Prostate gland (tissue), 2 donors: ENCODE measurements around the gene SPON1.

Source experiments
- CTCF ChIP-seq, 4 experiments: fragments of 200-600 bp in 2 of 4; fragments of 450-650 bp in 2 of 4; sonication (generic) in 2 of 4; IDR thresholded peaks; 1 replicate in 3 of 4; 2 replicates in 1 of 4; pipeline ENCODE4 v1.5.1; 2016 to 2019; ENCODE audit warnings: antibody characterized with exemption in 4 of 4, mild to moderate bottlenecking in 2 of 4, moderate library complexity in 2 of 4
- POLR2A ChIP-seq: fragments of 450-650 bp; IDR thresholded peaks from one replicate; pipeline ENCODE4 v1.6.1; 2016; ENCODE audit warnings: antibody characterized with exemption, mild to moderate bottlenecking
- POLR2AphosphoS5 ChIP-seq: sonication (generic); formaldehyde crosslinking; IDR thresholded peaks from one replicate; pipeline ENCODE4 v1.6.1; 2017; ENCODE audit warnings: antibody characterized with exemption

- no peak for TF ChIP-seq POLR2A
- no peak for TF ChIP-seq CTCF (IDR thresholded peaks at IDR 0.05)
- TF ChIP-seq POLR2AphosphoS5: no peak
These were observed 91.9 kb downstream of the SPON1 start for GRCh38 chr11:14054116-14055107.
